Natural killer cell (primary cell): Measurements from ENCODE around the gene PRICKLE2. TPM values are rescaled to one million over a fixed set of nuclear protein-coding genes. Genes with fewer than 3 reads are reported as not detected.

Experiments
- ATAC-seq, 3 donors: fragments of 150-1000 bp in 2 of 3; fragments of 200-7000 bp in 1 of 3; cut with Tn5 transposase; 1 replicate in 1 of 3; 2 replicates in 2 of 3; pipeline ENCODE4 v1.10.0; 2021; ENCODE audit warnings: mild to moderate bottlenecking in 2 of 3, moderate library complexity in 2 of 3
- DNase-seq, 2 donors: peaks; one replicate each; pipeline versions ENCODE4 v3.0.0 to v3.0.0-alpha.2; 2013 to 2021; ENCODE audit warnings: mixed read lengths in 1 of 2
- H3K27ac ChIP-seq: one replicate; pipeline ENCODE4 v1.5.1; 2013; ENCODE audit warnings: mild to moderate bottlenecking, low read length
- H3K27me3 ChIP-seq: one replicate; pipeline ENCODE4 v1.6.1; 2013; ENCODE audit warnings: low read length; ENCODE audit not compliant: control insufficient read depth, insufficient read depth
- H3K36me3 ChIP-seq: one replicate; pipeline ENCODE4 v1.6.1; 2013; ENCODE audit warnings: low read length; ENCODE audit not compliant: control insufficient read depth, insufficient read depth
- H3K4me1 ChIP-seq: one replicate; pipeline ENCODE4 v1.6.1; 2013; ENCODE audit warnings: low read length; ENCODE audit not compliant: control insufficient read depth, insufficient read depth
- H3K4me3 ChIP-seq: one replicate; pipeline ENCODE4 v1.5.1; 2013; ENCODE audit warnings: low read length
- H3K9me3 ChIP-seq: one replicate; pipeline ENCODE4 v1.6.1; 2013; ENCODE audit warnings: low read length; ENCODE audit not compliant: control insufficient read depth, insufficient read depth
- H3K27ac Mint-ChIP-seq, 2 donors: one replicate each; pipeline ENCODE4 v1.8.0; 2022; ENCODE audit warnings: mild to moderate bottlenecking in 2 of 2, mixed read lengths in 2 of 2, moderate library complexity in 1 of 2
- H3K27me3 Mint-ChIP-seq, 2 donors: one replicate each; pipeline ENCODE4 v1.8.0; 2022; ENCODE audit warnings: low read depth in 2 of 2, mixed read lengths in 2 of 2
- H3K36me3 Mint-ChIP-seq: one replicate; pipeline ENCODE4 v1.8.0; 2022; ENCODE audit warnings: mixed read lengths
- H3K4me1 Mint-ChIP-seq, 2 donors: one replicate each; pipeline ENCODE4 v1.8.0; 2022; ENCODE audit warnings: mixed read lengths in 2 of 2
- H3K4me3 Mint-ChIP-seq: one replicate; pipeline ENCODE4 v1.8.0; 2022; ENCODE audit warnings: mild to moderate bottlenecking, moderate library complexity, mixed read lengths
- H3K9me3 Mint-ChIP-seq, 2 donors: one replicate each; pipeline ENCODE4 v1.8.0; 2022; ENCODE audit warnings: mixed read lengths in 2 of 2
- CTCF ChIP-seq: fragments of 200-600 bp; IDR thresholded peaks from one replicate; pipeline ENCODE4 v1.8.0; 2022; ENCODE audit warnings: antibody characterized with exemption
- WGBS: methylation state at CpG from one replicate; pipeline ENCODE4 v1.1.7; 2013; ENCODE audit warnings: missing lambda C conversion rate; ENCODE audit not compliant: insufficient coverage; 5-methylcytosine and 5-hydroxymethylcytosine counted together
- intact Hi-C: fragments of 100-400 bp; cut with micrococcal nuclease; formaldehyde crosslinking; loops from one replicate; pipeline ENCODE4 v1.14.2; 2022
- total RNA-seq, 4 donors: library from RNA; stranded (reverse); fragments of 120-200 nt in 1 of 4; gene quantifications; one replicate each; pipeline versions ENCODE4 v1.2.3 to v1.2.4, GENCODE V29; 2013 to 2022

The PRICKLE2 gene
- total RNA-seq, 3 donors from 2014 or later (not counting 1 experiment from before 2014, with no cell fraction given): 0.07 to 3.3 (median 1.8) TPM

DNA sequence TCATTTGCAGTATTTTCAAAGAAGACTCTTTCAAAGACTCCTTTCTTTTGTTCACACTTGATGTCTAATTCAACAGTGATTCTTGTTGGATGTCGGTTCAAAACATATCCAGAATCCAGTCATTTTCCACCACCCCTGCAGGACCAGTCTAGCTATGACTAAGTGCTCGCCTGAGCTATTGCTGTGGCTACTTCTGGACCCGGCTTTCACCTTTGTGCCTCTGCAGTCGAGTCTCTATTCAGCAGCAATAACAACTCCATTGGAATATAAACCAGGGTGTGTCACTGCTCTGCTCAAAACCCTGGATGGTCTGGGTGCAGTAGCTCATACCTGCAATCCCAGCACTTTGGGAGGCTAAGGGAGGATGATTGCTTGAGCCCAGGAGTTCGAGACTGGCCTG, 55.0 kb downstream of the PRICKLE2 start:
- H3K27ac ChIP-seq: no peak overlapping the region
- intact Hi-C loops: no loop called here
- Mint-ChIP-seq H3K4me3 (no peak overlapping the region), H3K27me3 (no peaks in the 10 kb centered on the region), H3K36me3 (no peaks in the 10 kb centered on the region), H3K4me1 (no peaks in the 10 kb centered on the region), H3K27ac (no peak overlapping the region), H3K9me3 (peaks cover 3 to 6% of the 10 kb centered on the region in 2 donors)
- no peaks in the 10 kb centered on the region for H3K36me3 ChIP-seq
- no peaks in the 10 kb centered on the region for H3K27me3 ChIP-seq
- H3K4me3 ChIP-seq: no peak overlapping the region
- DNase-seq (no peak), ATAC-seq (no peak)
- no peaks in the 10 kb centered on the region for H3K9me3 ChIP-seq
- no peaks in the 10 kb centered on the region for H3K4me1 ChIP-seq
- TF ChIP-seq CTCF: no peak
- WGBS: 85% methylated on average over 5 of the region's 5 CpGs

DNA sequence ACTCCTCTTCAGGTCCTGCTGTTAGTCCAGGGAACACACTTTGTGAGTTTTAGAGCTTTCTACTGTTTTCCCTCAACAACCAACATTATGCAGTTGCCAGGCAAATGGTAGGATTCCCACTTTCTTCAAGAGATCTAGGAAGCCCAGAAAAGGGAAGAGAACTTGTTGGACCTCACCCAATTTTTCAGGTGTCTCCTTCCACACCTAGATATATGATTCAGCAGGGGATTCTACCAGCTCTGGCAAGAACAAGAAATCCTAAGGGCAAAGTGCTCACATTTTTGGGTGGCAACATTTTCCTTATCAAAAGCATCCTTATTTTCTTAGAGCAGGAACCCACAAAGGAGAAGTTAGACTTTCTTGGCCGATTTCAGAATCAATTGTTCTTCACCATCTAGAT, 57.4 kb downstream of the PRICKLE2 start:
- Histone ChIP-seq H3K27me3 (no peaks in the 10 kb centered on the region), H3K4me1 (no peaks in the 10 kb centered on the region), H3K4me3 (no peak overlapping the region), H3K9me3 (no peaks in the 10 kb centered on the region), H3K36me3 (no peaks in the 10 kb centered on the region), H3K27ac (no peak overlapping the region)
- no peaks in the 10 kb centered on the region for H3K4me1 Mint-ChIP-seq
- H3K36me3 Mint-ChIP-seq: no peaks in the 10 kb centered on the region
- DNase-seq: no peak
- 18% methylated on average over 1 of the region's 1 CpG for WGBS
- H3K4me3 Mint-ChIP-seq: no peak overlapping the region
- peaks cover 3 to 6% of the 10 kb centered on the region in 2 donors for H3K9me3 Mint-ChIP-seq
- H3K27ac Mint-ChIP-seq: no peak overlapping the region
- TF ChIP-seq CTCF: no peak
- H3K27me3 Mint-ChIP-seq: no peaks in the 10 kb centered on the region
- no peak for ATAC-seq
- intact Hi-C loops: no loop called here

GRCh38 chr3:64167351-64167750, 57.9 kb downstream of the PRICKLE2 start:
- no peak overlapping the region for H3K4me3 ChIP-seq
- H3K36me3 Mint-ChIP-seq: no peaks in the 10 kb centered on the region

More at GRCh38 chr3:64167351-64167750, 57.9 kb downstream of the PRICKLE2 start:
- ATAC-seq: no peak
- H3K27me3 ChIP-seq: no peaks in the 10 kb centered on the region
- Mint-ChIP-seq H3K27ac (no peak overlapping the region), H3K9me3 (peaks cover 3 to 6% of the 10 kb centered on the region in 2 donors), H3K4me3 (no peak overlapping the region), H3K4me1 (no peaks in the 10 kb centered on the region), H3K27me3 (no peaks in the 10 kb centered on the region)
- DNase-seq: no peak
- no peak for TF ChIP-seq CTCF
- no peaks in the 10 kb centered on the region for H3K4me1 ChIP-seq
- no peak overlapping the region for H3K27ac ChIP-seq
- no peaks in the 10 kb centered on the region for H3K36me3 ChIP-seq
- WGBS: 90% methylated on average over 4 of the region's 4 CpGs
- no peaks in the 10 kb centered on the region for H3K9me3 ChIP-seq
- intact Hi-C loops: no loop called here
